ENCODE data around the gene GRK6. TPM values are rescaled to one million over a fixed set of nuclear protein-coding genes. Genes with fewer than 3 reads are reported as not detected.

The GRK6 gene
- total RNA-seq, 2 donors from 2014 or later, result 38.0 to 64.4 TPM

GRCh38 chr5:177428574-177429217 lies 2.2 kb downstream of the GRK6 start:
- TF ChIP-seq CTCF (IDR thresholded peaks at IDR 0.05), result no peak
- no peak for DNase-seq
- Histone ChIP-seq H3K9ac (ENCODE audit: low read depth in 2 of 2, low read length in 2 of 2) (peak overlapping the region; percentile 98 to 99), H3K4me3 (no peak overlapping the region), H3K9me3 (no peaks in the 10 kb centered on the region), H3K27ac (peak overlapping the region; percentile 82), H3K4me1 (peaks cover 11% of the 10 kb centered on the region), H3K27me3 (no peaks in the 10 kb centered on the region), H3K36me3 (peaks cover 8% of the 10 kb centered on the region)
- intact Hi-C loops (cut with DNase I), result no loop called here

- H3K9ac ChIP-seq (ENCODE audit: low read depth in 2 of 2, low read length in 2 of 2), result peak overlapping the region in 1 of 2 donors; percentile 98
- intact Hi-C loops (cut with DNase I), result no loop called here
Measured at GRCh38 chr5:177429248-177430040, 3.0 kb downstream of the GRK6 start.

GRCh38 chr5:177430140-177430951 lies 3.9 kb downstream of the GRK6 start:
- H3K27me3 ChIP-seq, result no peaks in the 10 kb centered on the region
- TF ChIP-seq CTCF (IDR thresholded peaks at IDR 0.05), result no peak
- no peak for DNase-seq
- H3K9ac ChIP-seq (ENCODE audit: low read depth in 2 of 2, low read length in 2 of 2), result peak overlapping the region in 1 of 2 donors; percentile 9
- no peak overlapping the region for H3K4me3 ChIP-seq
- peaks cover 13% of the 10 kb centered on the region for H3K36me3 ChIP-seq
- intact Hi-C loops (cut with DNase I), result no loop called here
- peaks cover 7% of the 10 kb centered on the region for H3K4me1 ChIP-seq
- no peaks in the 10 kb centered on the region for H3K9me3 ChIP-seq
- peak overlapping the region; percentile 41 for H3K27ac ChIP-seq

More at GRCh38 chr5:177429248-177430040, 3.0 kb downstream of the GRK6 start:
- H3K4me3 ChIP-seq, result no peak overlapping the region
- TF ChIP-seq CTCF (IDR thresholded peaks at IDR 0.05), result no peak
- peaks cover 12% of the 10 kb centered on the region for H3K36me3 ChIP-seq
- H3K9me3 ChIP-seq, result no peaks in the 10 kb centered on the region
- H3K27ac ChIP-seq, result peak overlapping the region; percentile 1
- no peaks in the 10 kb centered on the region for H3K27me3 ChIP-seq
- peaks cover 11% of the 10 kb centered on the region for H3K4me1 ChIP-seq
- DNase-seq, result peak; percentile 57

- Histone ChIP-seq H3K27ac (peak overlapping the region; percentile 41), H3K4me1 (peaks cover 4% of the 10 kb centered on the region), H3K27me3 (no peaks in the 10 kb centered on the region), H3K9me3 (no peaks in the 10 kb centered on the region), H3K9ac (ENCODE audit: low read depth in 2 of 2, low read length in 2 of 2) (peak overlapping the region; percentile 9 to 45), H3K4me3 (no peak overlapping the region), H3K36me3 (peaks cover 19% of the 10 kb centered on the region)
- intact Hi-C loops (cut with DNase I), result no loop called here
- no peak for DNase-seq
- no peak for TF ChIP-seq CTCF (IDR thresholded peaks at IDR 0.05)
Measured at GRCh38 chr5:177430972-177431316, 4.5 kb downstream of the GRK6 start.
